BE2C (cell line): ENCODE results near the gene RNF19B.

Experiments used
- DNase-seq: peaks from one replicate; pipeline ENCODE4 v3.0.0-alpha.2; 2020
- H3K27me3 ChIP-seq: fragments of 250-450 bp; sonication (Bioruptor Pico); 2 replicates; pipeline ENCODE4 v1.5.1; 2020; ENCODE audit warnings: mild to moderate bottlenecking
- H3K36me3 ChIP-seq: fragments of 250-450 bp; sonication (Bioruptor Pico); 2 replicates; pipeline ENCODE4 v1.5.1; 2020; ENCODE audit warnings: mild to moderate bottlenecking
- H3K4me1 ChIP-seq: fragments of 250-450 bp; sonication (Bioruptor Pico); 2 replicates; pipeline ENCODE4 v1.5.1; 2020
- H3K4me3 ChIP-seq: 2 replicates; pipeline ENCODE4 v1.5.1; 2011; ENCODE audit warnings: low read depth, low read length
- H3K9me3 ChIP-seq: fragments of 250-450 bp; sonication (Bioruptor Pico); 2 replicates; pipeline ENCODE4 v1.5.1; 2020
- TF ChIP-seq, protein P1 (sequence below): IDR thresholded peaks from 2 replicates; pipeline ENCODE4 v1.5.1; 2012; ENCODE audit warnings: mild to moderate bottlenecking, low read depth, low read length

RNF19B gene

DNA sequence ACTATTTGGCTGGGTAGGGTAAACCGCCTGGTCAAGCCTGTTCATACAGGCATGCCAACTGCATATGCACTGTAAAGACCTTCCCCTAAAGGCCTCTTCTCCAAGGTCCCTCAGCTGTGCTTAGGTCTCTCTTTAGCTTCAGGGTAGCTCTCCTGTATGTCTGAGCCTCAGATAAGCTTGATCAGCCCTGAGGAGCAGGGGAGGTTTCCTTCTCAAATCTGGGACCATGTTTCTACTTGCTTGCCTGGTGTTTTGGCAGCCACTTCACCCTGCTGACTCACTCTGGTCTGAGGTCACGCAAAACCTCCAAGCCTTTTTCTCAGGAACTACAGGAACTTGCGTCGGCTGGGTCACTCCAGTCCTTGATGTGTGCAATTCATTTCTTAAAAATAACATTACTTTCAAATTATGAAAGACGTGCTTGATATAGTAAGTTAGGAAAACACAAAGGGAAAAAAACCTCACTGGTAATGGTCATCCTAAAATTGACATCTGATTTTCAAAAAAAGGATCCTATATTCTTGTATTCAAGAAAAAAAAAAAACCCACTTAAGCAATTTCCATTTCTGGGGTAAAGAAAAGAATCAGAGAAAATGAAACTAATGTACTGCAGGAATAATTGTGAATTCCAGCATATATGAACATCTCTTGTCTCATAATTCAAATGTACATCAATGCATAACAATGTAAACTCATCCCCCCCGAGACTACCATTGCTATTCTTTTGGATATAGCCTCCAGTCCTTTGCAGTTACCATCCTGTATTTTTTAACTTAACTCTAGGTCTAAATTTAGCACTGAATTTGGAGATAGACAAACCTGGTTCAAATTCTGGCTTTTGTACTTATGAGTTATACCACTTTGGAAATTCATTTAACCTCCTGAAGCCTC is 24.8 kb upstream of the RNF19B start:
- H3K4me1 ChIP-seq: no peaks in the 10 kb centered on the region; the same call in 1 of the 2 replicates
- DNase-seq: no peak

DNA sequence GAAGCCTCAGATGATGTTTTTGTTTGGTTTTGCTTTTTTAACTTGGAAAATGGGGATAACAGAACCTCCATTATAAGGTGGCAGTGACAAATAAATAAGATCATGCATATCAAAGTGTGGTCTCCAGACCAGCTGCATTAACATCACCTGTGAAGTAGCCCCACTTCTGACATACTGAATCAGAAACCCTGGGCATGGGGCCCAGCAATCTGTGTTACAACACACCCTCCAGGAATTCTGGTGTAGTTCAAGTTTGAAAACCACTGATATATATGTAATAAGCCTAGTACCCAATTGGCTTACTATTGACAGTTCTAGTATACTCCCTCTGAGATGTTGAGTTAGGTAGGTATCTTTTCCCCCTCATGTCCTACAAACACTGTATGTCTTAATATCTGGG is 24.1 kb upstream of the RNF19B start:
- TF ChIP-seq, protein P1, sequence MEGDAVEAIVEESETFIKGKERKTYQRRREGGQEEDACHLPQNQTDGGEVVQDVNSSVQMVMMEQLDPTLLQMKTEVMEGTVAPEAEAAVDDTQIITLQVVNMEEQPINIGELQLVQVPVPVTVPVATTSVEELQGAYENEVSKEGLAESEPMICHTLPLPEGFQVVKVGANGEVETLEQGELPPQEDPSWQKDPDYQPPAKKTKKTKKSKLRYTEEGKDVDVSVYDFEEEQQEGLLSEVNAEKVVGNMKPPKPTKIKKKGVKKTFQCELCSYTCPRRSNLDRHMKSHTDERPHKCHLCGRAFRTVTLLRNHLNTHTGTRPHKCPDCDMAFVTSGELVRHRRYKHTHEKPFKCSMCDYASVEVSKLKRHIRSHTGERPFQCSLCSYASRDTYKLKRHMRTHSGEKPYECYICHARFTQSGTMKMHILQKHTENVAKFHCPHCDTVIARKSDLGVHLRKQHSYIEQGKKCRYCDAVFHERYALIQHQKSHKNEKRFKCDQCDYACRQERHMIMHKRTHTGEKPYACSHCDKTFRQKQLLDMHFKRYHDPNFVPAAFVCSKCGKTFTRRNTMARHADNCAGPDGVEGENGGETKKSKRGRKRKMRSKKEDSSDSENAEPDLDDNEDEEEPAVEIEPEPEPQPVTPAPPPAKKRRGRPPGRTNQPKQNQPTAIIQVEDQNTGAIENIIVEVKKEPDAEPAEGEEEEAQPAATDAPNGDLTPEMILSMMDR: no peak
- no peaks in the 10 kb centered on the region for H3K27me3 ChIP-seq
- no peaks in the 10 kb centered on the region; the same call in 1 of the 2 replicates for H3K4me1 ChIP-seq
- no peaks in the 10 kb centered on the region for H3K36me3 ChIP-seq
- H3K4me3 ChIP-seq: no peak overlapping the region
- no peak for DNase-seq
- H3K9me3 ChIP-seq: no peaks in the 10 kb centered on the region

More for the DNA sequence above, 24.8 kb upstream of the RNF19B start:
- TF ChIP-seq, protein P1: no peak
- H3K4me3 ChIP-seq: no peak overlapping the region
- H3K27me3 ChIP-seq: no peaks in the 10 kb centered on the region
- H3K36me3 ChIP-seq: no peaks in the 10 kb centered on the region
- no peaks in the 10 kb centered on the region for H3K9me3 ChIP-seq

DNA sequence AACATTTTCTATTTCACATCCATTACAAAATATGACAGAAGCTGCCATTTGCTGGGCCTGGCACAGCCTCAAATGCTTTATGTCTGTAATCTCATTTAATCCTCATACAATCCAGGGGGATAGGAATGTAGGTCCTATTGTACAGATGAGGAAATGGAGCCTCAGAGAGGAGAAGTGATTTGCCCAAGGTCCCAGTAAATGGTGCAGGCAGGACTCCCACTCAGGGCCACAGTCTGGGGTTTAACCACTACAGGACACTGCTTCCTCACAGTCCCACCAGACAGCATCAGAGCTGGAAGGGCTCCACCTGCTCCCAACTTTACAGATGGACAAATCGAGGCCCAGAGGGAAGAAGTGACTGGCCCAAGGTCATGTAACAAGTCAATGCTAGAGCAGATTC is 20.6 kb upstream of the RNF19B start:
- Histone ChIP-seq H3K4me3 (no peak overlapping the region), H3K36me3 (no peaks in the 10 kb centered on the region), H3K4me1 (no peaks in the 10 kb centered on the region), H3K27me3 (no peaks in the 10 kb centered on the region), H3K9me3 (no peaks in the 10 kb centered on the region)
- TF ChIP-seq, protein P1: no peak
- no peak for DNase-seq

DNA sequence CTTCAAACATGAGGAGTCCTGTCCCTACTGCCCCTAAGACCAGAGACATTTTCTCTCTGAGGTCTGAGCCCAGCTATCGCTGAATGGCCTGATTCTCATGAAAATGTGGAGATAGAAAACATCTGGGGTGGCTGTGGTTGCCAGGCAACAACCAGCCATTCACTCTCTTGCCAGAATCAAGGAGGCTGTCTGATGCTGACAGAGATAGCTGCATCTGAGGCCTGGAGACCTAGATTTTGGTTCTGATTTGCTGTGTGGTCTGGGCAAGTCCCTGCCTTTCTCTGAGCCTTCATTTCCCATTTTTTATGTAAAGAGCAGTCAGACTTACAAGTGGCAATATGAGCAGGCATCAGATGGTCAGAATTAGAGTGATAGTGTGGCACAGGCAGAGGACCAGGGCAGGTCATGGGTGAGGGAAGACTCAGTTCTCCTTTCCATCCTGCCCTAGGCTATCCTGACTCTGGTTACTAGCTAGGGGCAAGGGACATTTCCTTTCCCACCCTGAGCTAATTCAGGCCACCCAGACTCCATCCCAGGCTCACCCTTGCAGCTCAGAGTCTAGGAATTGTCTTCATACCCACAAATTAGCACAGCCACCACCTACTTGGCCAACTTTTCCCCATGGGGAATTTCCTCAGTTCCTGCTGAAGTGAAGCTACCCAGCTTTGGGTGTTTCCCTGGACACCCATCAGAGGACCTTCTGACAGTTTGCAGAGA is 20.0 kb upstream of the RNF19B start:
- H3K27me3 ChIP-seq: no peaks in the 10 kb centered on the region
- H3K36me3 ChIP-seq: no peaks in the 10 kb centered on the region
- H3K4me3 ChIP-seq: no peak overlapping the region
- H3K4me1 ChIP-seq: no peaks in the 10 kb centered on the region
- TF ChIP-seq, protein P1: no peak
- DNase-seq: no peak
- no peaks in the 10 kb centered on the region for H3K9me3 ChIP-seq

DNA sequence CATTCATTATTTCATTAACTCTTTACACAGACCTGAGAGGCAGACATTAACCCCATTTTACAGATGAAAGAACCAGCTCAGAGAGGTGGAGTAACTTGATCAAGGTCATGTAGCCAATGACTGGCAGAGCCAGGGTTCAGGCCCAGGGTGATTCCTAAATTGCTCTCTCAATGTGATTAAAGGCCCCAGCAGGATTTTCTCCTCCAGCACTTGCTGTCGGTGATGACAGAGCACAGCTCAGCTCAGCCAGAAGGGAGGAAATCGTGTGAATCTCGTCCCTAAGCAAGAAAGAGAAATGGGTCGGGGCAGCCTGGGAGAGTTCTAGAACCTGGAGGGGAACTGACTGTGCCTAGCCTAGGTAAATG is 19.5 kb upstream of the RNF19B start:
- no peaks in the 10 kb centered on the region for H3K27me3 ChIP-seq
- no peaks in the 10 kb centered on the region for H3K36me3 ChIP-seq
- no peaks in the 10 kb centered on the region for H3K9me3 ChIP-seq
- no peaks in the 10 kb centered on the region for H3K4me1 ChIP-seq
- DNase-seq: no peak
- no peak overlapping the region for H3K4me3 ChIP-seq
- TF ChIP-seq, protein P1: no peak

DNA sequence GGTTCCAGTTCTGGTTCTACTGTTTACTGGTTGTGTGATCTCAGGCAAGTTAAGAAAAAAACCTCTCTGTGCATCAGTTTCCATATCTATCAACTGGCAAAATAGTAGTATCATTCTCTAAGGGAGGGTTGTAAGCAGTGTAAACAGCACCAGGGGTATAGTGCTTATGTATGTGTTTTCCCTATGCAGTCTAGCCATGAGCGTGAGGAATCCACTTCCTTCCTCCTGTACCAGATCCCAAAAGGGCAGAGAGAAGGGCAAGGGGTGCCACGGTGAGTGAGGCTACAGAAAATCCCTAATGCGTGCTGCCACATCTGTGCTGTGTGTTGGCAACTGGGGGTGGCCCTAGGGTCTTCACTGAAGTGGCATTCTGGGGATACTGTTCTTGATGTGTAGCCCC is 18.4 kb upstream of the RNF19B start:
- TF ChIP-seq, protein P1: no peak
- H3K9me3 ChIP-seq: no peaks in the 10 kb centered on the region
- H3K4me1 ChIP-seq: no peaks in the 10 kb centered on the region
- H3K4me3 ChIP-seq: no peak overlapping the region
- no peaks in the 10 kb centered on the region for H3K36me3 ChIP-seq
- no peaks in the 10 kb centered on the region for H3K27me3 ChIP-seq
- DNase-seq: no peak
